Smooth muscle cell (in vitro differentiated cells): Measurements from ENCODE around the gene STUB1. TPM values are rescaled to one million over a fixed set of nuclear protein-coding genes. Genes with fewer than 3 reads are reported as not detected.

Experiments
- DNase-seq: peaks from one replicate; lab custom pipeline; 2025; ENCODE audit not compliant: unreplicated experiment; lab: John Stamatoyannopoulos, UW
- H2AFZ ChIP-seq: fragments of 200-600 bp; sonication (generic); 2 replicates; pipeline ENCODE4 v1.6.0; 2016; ENCODE audit warnings: antibody characterized with exemption, low read depth, mild to moderate bottlenecking
- H3F3A ChIP-seq: fragments of 200-600 bp; sonication (generic); 2 replicates; pipeline ENCODE4 v1.6.0; 2017; ENCODE audit warnings: antibody characterized with exemption, low read depth
- H3K27ac ChIP-seq: fragments of 200-600 bp; sonication (generic); 2 replicates; pipeline ENCODE4 v1.5.1; 2016; ENCODE audit warnings: low read depth, mild to moderate bottlenecking
- H3K27me3 ChIP-seq: fragments of 200-600 bp; sonication (generic); 2 replicates; pipeline ENCODE4 v1.6.1; 2016; ENCODE audit warnings: low read depth, mild to moderate bottlenecking
- H3K36me3 ChIP-seq: fragments of 200-600 bp; sonication (generic); 2 replicates; pipeline ENCODE4 v1.5.1; 2016; ENCODE audit warnings: low read depth
- H3K4me1 ChIP-seq: fragments of 200-600 bp; sonication (generic); 2 replicates; pipeline ENCODE4 v1.5.1; 2016; ENCODE audit warnings: low read depth
- H3K4me2 ChIP-seq: fragments of 200-600 bp; sonication (generic); 2 replicates; pipeline ENCODE4 v1.6.0; 2016; ENCODE audit warnings: mild to moderate bottlenecking
- H3K4me3 ChIP-seq: fragments of 200-600 bp; sonication (generic); 2 replicates; pipeline ENCODE4 v1.5.1; 2016; ENCODE audit warnings: mild to moderate bottlenecking
- H3K79me2 ChIP-seq: fragments of 200-600 bp; sonication (generic); 2 replicates; pipeline ENCODE4 v1.6.0; 2016; ENCODE audit warnings: low read depth, mild to moderate bottlenecking
- H3K9ac ChIP-seq: fragments of 200-600 bp; sonication (generic); 2 replicates; pipeline ENCODE4 v1.6.0; 2016; ENCODE audit warnings: low read depth
- H3K9me3 ChIP-seq: fragments of 200-600 bp; sonication (generic); replicated peaks from 2 replicates; pipeline ENCODE4 v1.5.1; 2016; ENCODE audit warnings: low read depth
- H4K20me1 ChIP-seq: fragments of 200-600 bp; sonication (generic); 2 replicates; pipeline ENCODE4 v1.6.0; 2016; ENCODE audit warnings: low read depth
- WGBS: methylation state at CpG from one replicate; pipeline ENCODE4 v1.1.7; 2016; ENCODE audit warnings: low lambda C conversion rate; 5-methylcytosine and 5-hydroxymethylcytosine counted together
- polyA plus RNA-seq: library from polyadenylated mRNA; unstranded; fragments of >200 nt; fragmentation: Nextera tagmentation; extraction: Ambion mirVana; gene quantifications from 2 replicates; pipeline ENCODE4 v1.2.1, GENCODE V29; 2016
- total RNA-seq: library from RNA; depleted of rRNA; stranded (reverse); fragments of >200 nt; gene quantifications from 2 replicates; pipeline ENCODE4 v1.2.3, GENCODE V29; 2014
- TF ChIP-seq, protein P1 (sequence below): fragments of 200-600 bp; sonication (generic); IDR thresholded peaks from 2 replicates; pipeline ENCODE4 v1.5.1; 2017; ENCODE audit warnings: borderline replicate concordance, mild to moderate bottlenecking, antibody characterized with exemption; ENCODE audit not compliant: insufficient read depth, poor library complexity, severe bottlenecking

Gene STUB1
- total and polyA plus RNA-seq, 2 experiments from 2014 or later: 99.0 to 196 TPM

- Histone ChIP-seq H3K79me2 (peaks cover 22% of the 10 kb centered on the region), H3K4me1 (peaks cover 11% of the 10 kb centered on the region), H3K4me3 (no peak overlapping the region), H3K27ac (no peak overlapping the region), H3K9ac (no peak overlapping the region), H3K4me2 (no peak overlapping the region), H3F3A (peaks cover 4% of the 10 kb centered on the region), H3K27me3 (no peaks in the 10 kb centered on the region), H3K36me3 (no peaks in the 10 kb centered on the region), H3K9me3 (no peaks in the 10 kb centered on the region), H4K20me1 (peaks cover 35% of the 10 kb centered on the region), H2AFZ (no peak overlapping the region)
- TF ChIP-seq, protein P1, sequence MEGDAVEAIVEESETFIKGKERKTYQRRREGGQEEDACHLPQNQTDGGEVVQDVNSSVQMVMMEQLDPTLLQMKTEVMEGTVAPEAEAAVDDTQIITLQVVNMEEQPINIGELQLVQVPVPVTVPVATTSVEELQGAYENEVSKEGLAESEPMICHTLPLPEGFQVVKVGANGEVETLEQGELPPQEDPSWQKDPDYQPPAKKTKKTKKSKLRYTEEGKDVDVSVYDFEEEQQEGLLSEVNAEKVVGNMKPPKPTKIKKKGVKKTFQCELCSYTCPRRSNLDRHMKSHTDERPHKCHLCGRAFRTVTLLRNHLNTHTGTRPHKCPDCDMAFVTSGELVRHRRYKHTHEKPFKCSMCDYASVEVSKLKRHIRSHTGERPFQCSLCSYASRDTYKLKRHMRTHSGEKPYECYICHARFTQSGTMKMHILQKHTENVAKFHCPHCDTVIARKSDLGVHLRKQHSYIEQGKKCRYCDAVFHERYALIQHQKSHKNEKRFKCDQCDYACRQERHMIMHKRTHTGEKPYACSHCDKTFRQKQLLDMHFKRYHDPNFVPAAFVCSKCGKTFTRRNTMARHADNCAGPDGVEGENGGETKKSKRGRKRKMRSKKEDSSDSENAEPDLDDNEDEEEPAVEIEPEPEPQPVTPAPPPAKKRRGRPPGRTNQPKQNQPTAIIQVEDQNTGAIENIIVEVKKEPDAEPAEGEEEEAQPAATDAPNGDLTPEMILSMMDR: no peak
- WGBS: 94% methylated on average over 21 of the region's 21 CpGs
- DNase-seq: no peak
Measured at GRCh38 chr16:672851-673250, 7.4 kb upstream of the STUB1 start.

GRCh38 chr16:673399-673991 lies 6.7 kb upstream of the STUB1 start:
- peaks cover 11% of the 10 kb centered on the region for H3K4me1 ChIP-seq
- TF ChIP-seq, protein P1: no peak
- no peak for DNase-seq

GRCh38 chr16:674214-674881 lies 5.9 kb upstream of the STUB1 start:
- WGBS: 90% methylated on average over 22 of the region's 22 CpGs
- Histone ChIP-seq H3K4me3 (no peak overlapping the region), H3K9me3 (no peaks in the 10 kb centered on the region), H2AFZ (no peak overlapping the region), H3K4me1 (peaks cover 6% of the 10 kb centered on the region), H3K9ac (no peak overlapping the region), H3K27me3 (no peaks in the 10 kb centered on the region), H3K79me2 (peaks cover 8% of the 10 kb centered on the region), H3F3A (peaks cover 4% of the 10 kb centered on the region), H4K20me1 (peaks cover 24% of the 10 kb centered on the region), H3K36me3 (no peaks in the 10 kb centered on the region), H3K27ac (no peak overlapping the region), H3K4me2 (no peak overlapping the region)
- no peak for DNase-seq
- TF ChIP-seq, protein P1: no peak

More at GRCh38 chr16:673399-673991, 6.7 kb upstream of the STUB1 start:
- 98% methylated on average over 18 of the region's 18 CpGs for WGBS
- H4K20me1 ChIP-seq: peaks cover 33% of the 10 kb centered on the region
- no peaks in the 10 kb centered on the region for H3K9me3 ChIP-seq
- H3K27ac ChIP-seq: no peak overlapping the region
- H3F3A ChIP-seq: peaks cover 4% of the 10 kb centered on the region
- H3K4me2 ChIP-seq: no peak overlapping the region
- H3K9ac ChIP-seq: no peak overlapping the region
- H3K4me3 ChIP-seq: no peak overlapping the region
- H3K27me3 ChIP-seq: no peaks in the 10 kb centered on the region
- H2AFZ ChIP-seq: no peak overlapping the region
- peaks cover 16% of the 10 kb centered on the region for H3K79me2 ChIP-seq
- no peaks in the 10 kb centered on the region for H3K36me3 ChIP-seq
